HG02798 (cell line): ENCODE data around the gene SVOP.
"Not testable (repeated sequence)": the region's sequence is repeated elsewhere in the genome, so short reads cannot be mapped to it uniquely, and the experiment has no call there.

Source experiments
- ATAC-seq: cut with Tn5 transposase; IDR thresholded peaks from one replicate; pipeline ENCODE4 v1.9.1; 2021; ENCODE audit warnings: mild to moderate bottlenecking; ENCODE audit not compliant: unreplicated experiment, poor library complexity

SVOP gene

DNA sequence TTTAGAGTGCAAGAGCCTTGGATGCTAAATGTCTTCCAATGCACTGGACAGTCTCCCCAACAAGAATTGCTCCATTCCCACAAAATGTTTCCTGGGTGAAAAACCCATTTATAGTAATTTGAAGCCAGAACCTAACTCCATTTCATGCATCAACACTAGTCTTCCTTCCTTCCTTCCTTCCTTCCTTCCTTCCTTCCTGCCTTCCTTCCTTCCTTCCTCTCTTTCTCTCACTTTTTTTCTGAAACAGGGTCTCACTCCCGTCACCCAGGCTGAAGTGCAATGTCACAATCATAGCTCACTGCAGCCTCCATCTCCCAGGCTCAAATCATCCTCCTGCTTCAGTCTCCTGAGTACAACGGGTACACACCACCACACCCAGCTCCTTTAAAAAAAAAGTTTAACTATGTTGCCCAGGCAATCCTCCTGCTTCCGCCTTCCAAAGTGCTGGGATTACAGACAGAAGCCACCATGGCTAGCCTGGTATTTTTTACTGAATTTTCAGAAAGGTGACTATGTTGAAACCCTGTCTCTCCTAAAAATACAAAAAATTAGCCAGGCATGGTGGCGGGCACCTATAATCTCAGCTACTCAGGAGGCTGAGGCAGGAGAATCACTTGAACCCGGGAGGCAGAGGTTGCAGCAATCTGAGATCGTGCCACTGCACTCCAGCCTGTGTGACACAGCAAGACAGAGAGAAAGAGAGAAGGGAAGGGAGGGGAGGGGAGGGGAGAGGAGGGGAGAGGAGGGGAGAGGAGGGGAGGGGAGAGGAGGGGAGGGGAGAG is 161.5 kb downstream of the SVOP start:
- ATAC-seq: not testable (repeated sequence)

GRCh38 chr12:108858311-108859074 is 162.4 kb downstream of the SVOP start:
- no peak for ATAC-seq
